CD1c-positive myeloid dendritic cell (primary cell): Measurements from ENCODE around the gene CORO6.

Experiments
- DNase-seq: peaks from one replicate; pipeline ENCODE4 v3.0.0-alpha.2; 2016; ENCODE audit errors: extremely low spot score

The CORO6 gene

GRCh38 chr17:29578626-29579485 is 43.9 kb downstream of the CORO6 start:
- no peak for DNase-seq

GRCh38 chr17:29577385-29578211 is 45.1 kb downstream of the CORO6 start:
- DNase-seq = no peak

GRCh38 chr17:29577001-29577370 is 45.7 kb downstream of the CORO6 start:
- no peak for DNase-seq

- no peak for DNase-seq
Measured at GRCh38 chr17:29576214-29577000, 46.3 kb downstream of the CORO6 start.

- DNase-seq = no peak
Measured at GRCh38 chr17:29575511-29576213, 47.0 kb downstream of the CORO6 start.

GRCh38 chr17:29574732-29575510 is 47.8 kb downstream of the CORO6 start:
- DNase-seq = no peak

- no peak for DNase-seq
Measured at GRCh38 chr17:29573871-29574731, 48.6 kb downstream of the CORO6 start.

GRCh38 chr17:29573558-29573869 is 49.2 kb downstream of the CORO6 start:
- no peak for DNase-seq

- DNase-seq = peak; percentile 84
Measured at GRCh38 chr17:29572691-29573557, 49.8 kb downstream of the CORO6 start.

GRCh38 chr17:29571883-29572681 is 50.6 kb downstream of the CORO6 start:
- DNase-seq = no peak

GRCh38 chr17:29571486-29571882 is 51.2 kb downstream of the CORO6 start:
- DNase-seq = no peak

GRCh38 chr17:29570521-29570920 is 52.2 kb downstream of the CORO6 start:
- no peak for DNase-seq

- no peak for DNase-seq
Measured at GRCh38 chr17:29569245-29569950, 53.3 kb downstream of the CORO6 start.

GRCh38 chr17:29568331-29569244 is 54.1 kb downstream of the CORO6 start, which contains the start of gene TP53I13:
TSS of gene TP53I13 (plus strand) at chr17:29568701. CDS start at chr17:29568759, 58 bp downstream.
- DNase-seq = peak; percentile 85

GRCh38 chr17:29567554-29568330 is 55.0 kb downstream of the CORO6 start:
- DNase-seq = peak; percentile 72

GRCh38 chr17:29567304-29567553 is 55.5 kb downstream of the CORO6 start:
- no peak for DNase-seq
